Adrenal gland (tissue), 12 donors: ENCODE results near the gene PDCD10. TPM values are rescaled to one million over a fixed set of nuclear protein-coding genes. Genes with fewer than 3 reads are reported as not detected.

Experiments used
- DNase-seq, 7 donors: peaks; one replicate each; pipeline ENCODE4 v3.0.0-alpha.2; 2019 to 2020
- H3K27ac ChIP-seq, 5 donors: fragments of 200-600 bp; sonication (generic) in 4 of 5; 1 replicate in 3 of 5; 2 replicates in 2 of 5; pipeline versions ENCODE4 v1.5.1 to v1.8.0; 2016 to 2020; ENCODE audit warnings: mild to moderate bottlenecking in 1 of 5
- H3K27me3 ChIP-seq: fragments of 200-600 bp; 2 replicates; pipeline ENCODE4 v1.8.0; 2021
- H3K36me3 ChIP-seq, 2 donors: fragments of 200-600 bp; replicated peaks in 1 of 2; 1 replicate in 1 of 2; 2 replicates in 1 of 2; pipeline versions ENCODE4 v1.5.1 to v1.8.0; 2018 to 2022
- H3K4me1 ChIP-seq, 2 donors: fragments of 200-600 bp; replicated peaks in 1 of 2; 1 replicate in 1 of 2; 2 replicates in 1 of 2; pipeline versions ENCODE4 v1.5.1 to v1.8.0; 2018 to 2021
- H3K4me3 ChIP-seq, 4 donors: fragments of 200-600 bp; sonication (generic) in 3 of 4; one replicate each; pipeline ENCODE4 v1.5.1; 2016 to 2018
- H3K9me3 ChIP-seq, 3 donors: fragments of 200-600 bp; sonication (generic) in 1 of 3; replicated peaks in 1 of 3; 1 replicate in 2 of 3; 2 replicates in 1 of 3; pipeline versions ENCODE4 v1.5.1 to v1.8.0; 2016 to 2021
- POLR2A ChIP-seq, 2 donors: fragments of 450-650 bp; IDR thresholded peaks; one replicate each; pipeline ENCODE4 v1.6.1; 2017; ENCODE audit warnings: antibody characterized with exemption in 2 of 2, mild to moderate bottlenecking in 2 of 2, moderate library complexity in 1 of 2
- WGBS, 4 donors: extraction: QIAGEN DNeasy Blood & Tissue Kit in 2 of 4; methylation state at CpG; one replicate each; pipeline versions ENCODE4 v1.1.5 to v1.1.7; 2013 to 2017; 5-methylcytosine and 5-hydroxymethylcytosine counted together
- intact Hi-C, 2 donors: fragments of 100-400 bp; cut with DNase I; formaldehyde crosslinking; loops; one replicate each; pipeline versions ENCODE4 v1.14.1 to v1.15.0; 2022 to 2023
- polyA plus RNA-seq, 3 donors: library from polyadenylated mRNA; stranded (reverse); fragments of 200-250 nt in 2 of 3; fragments of 350-450 nt in 1 of 3; fragmentation: Illumina TruSeq in 1 of 3; extraction: RNeasy Lipid Tissue Mini Kit (QIAGEN cat#74804) in 1 of 3; gene quantifications; one replicate each; pipeline ENCODE4 v1.2.3, GENCODE V29; 2013 to 2014
- total RNA-seq, 9 donors: library from RNA; depleted of rRNA in 4 of 9; stranded (reverse); fragments of >200 nt in 4 of 9; fragments of 120-200 nt in 1 of 9; fragmentation: NEBNext Ultra II Directional in 1 of 9; extraction: Animal tissue kit (Norgen Biotek cat#: 25700) in 1 of 9; gene quantifications; one replicate each; pipeline versions ENCODE4 v1.1.0 to v1.2.4, GENCODE V29; 2013 to 2023
- TF ChIP-seq, protein P1 (sequence below), 6 experiments: fragments of 450-650 bp in 4 of 6; fragments of 200-600 bp in 2 of 6; sonication (generic) in 1 of 6; IDR thresholded peaks; 1 replicate in 5 of 6; 2 replicates in 1 of 6; pipeline versions ENCODE4 v1.5.1 to v1.8.0; 2016 to 2021; ENCODE audit warnings: antibody characterized with exemption in 6 of 6, mild to moderate bottlenecking in 2 of 6, moderate library complexity in 1 of 6
- donor health status: healthy with polysubstance abuse.
- donor health status: Bipolar disorder and iron deficiency.
- donor health status: DM: yes; HTN: yes; CAD: no.
- donor health status: DM: no; HTN: no; CAD: no.
- donor health status: DM: no; HTN: no; CAD: no.
- donor health status: DM: yes; HTN: yes; CAD: no.

The PDCD10 gene
- total and polyA plus RNA-seq, 12 donors, result 11.6 to 146 (median 41.6) TPM

DNA sequence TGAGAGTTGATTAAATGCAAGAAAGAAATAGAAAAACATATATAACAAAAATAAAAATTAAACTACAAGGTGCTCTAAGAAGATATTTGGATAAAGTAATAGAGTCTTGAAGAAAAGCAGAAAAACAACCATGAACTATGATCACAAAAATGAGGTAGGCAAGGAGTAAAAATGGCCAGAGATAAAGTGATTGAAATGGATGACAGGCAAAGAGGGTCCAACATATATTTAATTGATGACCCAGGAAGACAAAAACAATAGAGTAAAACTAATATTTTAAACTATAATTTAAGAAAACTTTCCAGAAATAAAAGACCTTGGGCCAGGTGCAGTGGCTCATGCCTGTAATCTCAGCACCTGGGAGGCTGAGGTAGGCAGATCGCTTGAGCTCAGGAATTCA, 58.8 kb downstream of the PDCD10 start:
- intact Hi-C loops, result no loop called here
- 96 to 100% (median 98%) methylated on average over 1 of the region's 1 CpG for WGBS, 4 donors
- H3K9me3 ChIP-seq, result no peaks in the 10 kb centered on the region
- TF ChIP-seq, protein P1, sequence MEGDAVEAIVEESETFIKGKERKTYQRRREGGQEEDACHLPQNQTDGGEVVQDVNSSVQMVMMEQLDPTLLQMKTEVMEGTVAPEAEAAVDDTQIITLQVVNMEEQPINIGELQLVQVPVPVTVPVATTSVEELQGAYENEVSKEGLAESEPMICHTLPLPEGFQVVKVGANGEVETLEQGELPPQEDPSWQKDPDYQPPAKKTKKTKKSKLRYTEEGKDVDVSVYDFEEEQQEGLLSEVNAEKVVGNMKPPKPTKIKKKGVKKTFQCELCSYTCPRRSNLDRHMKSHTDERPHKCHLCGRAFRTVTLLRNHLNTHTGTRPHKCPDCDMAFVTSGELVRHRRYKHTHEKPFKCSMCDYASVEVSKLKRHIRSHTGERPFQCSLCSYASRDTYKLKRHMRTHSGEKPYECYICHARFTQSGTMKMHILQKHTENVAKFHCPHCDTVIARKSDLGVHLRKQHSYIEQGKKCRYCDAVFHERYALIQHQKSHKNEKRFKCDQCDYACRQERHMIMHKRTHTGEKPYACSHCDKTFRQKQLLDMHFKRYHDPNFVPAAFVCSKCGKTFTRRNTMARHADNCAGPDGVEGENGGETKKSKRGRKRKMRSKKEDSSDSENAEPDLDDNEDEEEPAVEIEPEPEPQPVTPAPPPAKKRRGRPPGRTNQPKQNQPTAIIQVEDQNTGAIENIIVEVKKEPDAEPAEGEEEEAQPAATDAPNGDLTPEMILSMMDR (IDR thresholded peaks at IDR 0.05), result no peak
- no peak for TF ChIP-seq POLR2A (IDR thresholded peaks at IDR 0.05)
- H3K4me3 ChIP-seq, result no peak overlapping the region
- H3K27me3 ChIP-seq, result no peaks in the 10 kb centered on the region
- no peak for DNase-seq
- H3K4me1 ChIP-seq, result no peaks in the 10 kb centered on the region
- no peaks in the 10 kb centered on the region for H3K36me3 ChIP-seq
- no peak overlapping the region for H3K27ac ChIP-seq

DNA sequence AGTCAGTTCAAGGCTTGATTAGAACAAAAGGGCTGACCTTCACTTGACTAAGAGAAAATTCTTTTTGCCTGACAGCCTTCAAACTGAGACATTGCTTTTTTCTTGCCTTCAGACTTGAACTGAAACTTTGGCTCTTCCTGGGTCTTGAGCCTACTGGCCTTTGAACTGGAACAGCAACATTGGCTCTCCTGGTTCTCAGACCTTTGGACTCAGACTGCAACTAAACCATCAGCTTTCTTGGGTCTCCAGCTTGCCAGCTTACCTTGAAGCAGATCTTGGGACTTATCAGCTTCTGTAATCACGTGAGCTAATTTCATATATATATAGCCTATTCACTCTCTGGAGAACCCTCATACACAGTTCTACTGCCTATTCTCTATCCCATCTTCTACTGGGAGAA, 61.5 kb downstream of the PDCD10 start:
- DNase-seq, result no peak
- Histone ChIP-seq H3K27ac (no peak overlapping the region), H3K9me3 (no peaks in the 10 kb centered on the region), H3K27me3 (no peaks in the 10 kb centered on the region), H3K4me3 (no peak overlapping the region), H3K4me1 (no peaks in the 10 kb centered on the region), H3K36me3 (no peaks in the 10 kb centered on the region)
- TF ChIP-seq, protein P1 (IDR thresholded peaks at IDR 0.05), result no peak
- TF ChIP-seq POLR2A (IDR thresholded peaks at IDR 0.05), result no peak
- WGBS, 4 donors, result 90 to 95% (median 92%) methylated on average over 1 of the region's 1 CpG
- intact Hi-C loops, result no loop called here

DNA sequence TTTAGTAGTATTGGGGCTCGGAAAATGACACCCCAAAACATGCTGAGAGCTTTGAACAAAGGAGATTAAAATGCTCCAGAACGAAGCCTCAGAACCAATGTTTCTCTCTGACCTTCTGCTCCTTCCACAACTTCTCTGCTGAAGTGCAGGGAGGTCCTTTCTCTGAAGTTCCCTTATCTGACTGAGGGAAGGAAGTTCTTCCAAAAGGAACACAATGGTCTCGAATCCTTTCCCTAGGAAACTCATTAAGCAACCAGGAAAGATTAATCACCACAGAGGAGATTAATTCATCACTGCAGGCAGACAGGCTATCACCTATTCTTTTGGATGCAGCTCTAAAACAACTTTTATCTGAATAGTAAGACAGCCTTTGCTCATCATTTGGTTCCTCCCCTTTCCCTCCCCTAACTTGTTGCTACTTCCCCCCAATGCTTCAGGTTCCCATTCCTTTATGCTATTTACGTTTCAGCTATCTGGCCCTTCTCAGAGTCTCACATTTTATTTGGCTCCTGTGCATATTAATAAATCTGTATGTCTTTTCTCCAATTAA, 62.7 kb downstream of the PDCD10 start:
- DNase-seq, result no peak
- no peak overlapping the region for H3K27ac ChIP-seq
- 71 to 82% (median 76%) methylated on average over 4 of the region's 4 CpGs for WGBS, 4 donors
- H3K36me3 ChIP-seq, result no peaks in the 10 kb centered on the region
- H3K9me3 ChIP-seq, result no peaks in the 10 kb centered on the region
- H3K4me3 ChIP-seq, result no peak overlapping the region
- intact Hi-C loops, result no loop called here
- TF ChIP-seq, protein P1 (IDR thresholded peaks at IDR 0.05), result no peak
- TF ChIP-seq POLR2A (IDR thresholded peaks at IDR 0.05), result no peak
- no peaks in the 10 kb centered on the region for H3K27me3 ChIP-seq
- H3K4me1 ChIP-seq, result no peaks in the 10 kb centered on the region

DNA sequence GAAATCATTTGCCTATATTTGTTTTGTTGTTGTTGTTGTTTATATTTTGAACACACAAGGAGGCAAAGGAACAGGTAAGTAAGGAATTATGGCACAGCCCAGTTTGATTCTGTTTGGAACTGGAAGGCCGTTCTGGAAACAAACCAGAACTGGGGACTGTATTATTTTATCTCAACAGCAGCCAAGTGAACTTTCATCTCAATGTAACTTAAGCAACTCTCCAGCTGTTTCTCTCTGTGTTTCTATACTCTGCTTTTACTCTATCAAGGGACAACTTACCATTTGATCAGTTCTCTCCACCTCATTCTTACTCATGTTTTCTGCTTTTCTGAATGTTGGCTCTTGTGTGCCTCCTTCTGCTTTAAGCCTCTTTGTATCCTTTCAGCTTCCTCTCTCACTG, 65.0 kb downstream of the PDCD10 start:
- DNase-seq, result no peak
- no peaks in the 10 kb centered on the region for H3K27me3 ChIP-seq
- intact Hi-C loops, result no loop called here
- 79 to 93% (median 85%) methylated on average over 1 of the region's 1 CpG for WGBS, 4 donors
- no peaks in the 10 kb centered on the region for H3K9me3 ChIP-seq
- TF ChIP-seq, protein P1 (IDR thresholded peaks at IDR 0.05), result no peak
- no peak for TF ChIP-seq POLR2A (IDR thresholded peaks at IDR 0.05)
- no peak overlapping the region for H3K27ac ChIP-seq
- H3K4me1 ChIP-seq, result no peaks in the 10 kb centered on the region
- no peak overlapping the region for H3K4me3 ChIP-seq
- no peaks in the 10 kb centered on the region for H3K36me3 ChIP-seq
